Neural progenitor cell (in vitro differentiated cells): ENCODE measurements around the gene ZRANB3.

Source experiments
- CTCF ChIP-seq: fragments of 200-600 bp; sonication (generic); IDR thresholded peaks from 2 replicates; pipeline ENCODE4 v1.5.1; 2017; ENCODE audit warnings: antibody characterized with exemption, mild to moderate bottlenecking
- EZH2 ChIP-seq: fragments of 200-600 bp; sonication (generic); IDR thresholded peaks from 2 replicates; pipeline ENCODE4 v1.6.1; 2017; ENCODE audit warnings: antibody characterized with exemption, mild to moderate bottlenecking, moderate library complexity

GRCh38 chr2:135140606-135141005, 390.4 kb downstream of the ZRANB3 start:
- TF ChIP-seq CTCF (no peak), EZH2 (no peak)
